ENCODE data around the gene LRBA.

DNA sequence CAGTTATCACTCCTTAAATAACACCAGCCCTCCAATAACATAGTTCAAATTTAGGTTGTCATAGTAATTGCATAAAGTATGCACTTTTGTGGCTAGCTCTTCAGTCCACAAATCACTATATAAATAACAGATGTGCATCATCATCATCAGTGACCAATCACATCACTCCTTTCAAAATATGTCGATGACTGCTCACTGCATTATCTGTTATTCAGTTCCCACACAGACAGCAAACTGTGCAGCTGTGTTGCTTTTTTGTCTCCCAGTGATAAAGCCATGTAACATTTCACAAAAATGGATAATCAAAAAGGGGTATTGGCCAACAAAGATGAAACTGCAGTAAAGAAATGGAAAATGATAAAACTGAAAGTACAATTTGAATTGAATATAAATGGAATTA is 731.4 kb downstream of the LRBA start:
- TF ChIP-seq, protein P1, sequence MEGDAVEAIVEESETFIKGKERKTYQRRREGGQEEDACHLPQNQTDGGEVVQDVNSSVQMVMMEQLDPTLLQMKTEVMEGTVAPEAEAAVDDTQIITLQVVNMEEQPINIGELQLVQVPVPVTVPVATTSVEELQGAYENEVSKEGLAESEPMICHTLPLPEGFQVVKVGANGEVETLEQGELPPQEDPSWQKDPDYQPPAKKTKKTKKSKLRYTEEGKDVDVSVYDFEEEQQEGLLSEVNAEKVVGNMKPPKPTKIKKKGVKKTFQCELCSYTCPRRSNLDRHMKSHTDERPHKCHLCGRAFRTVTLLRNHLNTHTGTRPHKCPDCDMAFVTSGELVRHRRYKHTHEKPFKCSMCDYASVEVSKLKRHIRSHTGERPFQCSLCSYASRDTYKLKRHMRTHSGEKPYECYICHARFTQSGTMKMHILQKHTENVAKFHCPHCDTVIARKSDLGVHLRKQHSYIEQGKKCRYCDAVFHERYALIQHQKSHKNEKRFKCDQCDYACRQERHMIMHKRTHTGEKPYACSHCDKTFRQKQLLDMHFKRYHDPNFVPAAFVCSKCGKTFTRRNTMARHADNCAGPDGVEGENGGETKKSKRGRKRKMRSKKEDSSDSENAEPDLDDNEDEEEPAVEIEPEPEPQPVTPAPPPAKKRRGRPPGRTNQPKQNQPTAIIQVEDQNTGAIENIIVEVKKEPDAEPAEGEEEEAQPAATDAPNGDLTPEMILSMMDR (IDR thresholded peaks at IDR 0.05; ENCODE audit: low read length), result no peak
- no peak for TF ChIP-seq EZH2 (optimal IDR thresholded peaks at IDR 0.05; ENCODE audit: low read depth, low read length)
- no peak for TF ChIP-seq EZH2phosphoT487 (IDR thresholded peaks at IDR 0.05; ENCODE audit: low read length)

Measured in MM.1S (cell line).